Measurements from ENCODE around the gene DPPA3.

The DPPA3 gene

GRCh38 chr12:7756993-7757392 lies 45.8 kb downstream of the DPPA3 start:
- TF ChIP-seq CTCF (IDR thresholded peaks at IDR 0.05), result no peak

GRCh38 chr12:7758766-7759140 lies 47.5 kb downstream of the DPPA3 start:
- Histone ChIP-seq H3K9ac (no peak overlapping the region), H2AFZ (no peak overlapping the region), H3K4me1 (no peaks in the 10 kb centered on the region), H3K9me3 (ENCODE audit: control insufficient read depth, low read length) (no peaks in the 10 kb centered on the region), H3K4me2 (ENCODE audit: low read length) (no peak overlapping the region), H3K27ac (no peak overlapping the region), H3K36me3 (ENCODE audit: control insufficient read depth, insufficient read depth, low read length) (no peaks in the 10 kb centered on the region), H3K79me2 (no peaks in the 10 kb centered on the region), H3K4me3 (ENCODE audit: low read depth, low read length) (no peak overlapping the region), H3K27me3 (ENCODE audit: control insufficient read depth, insufficient read depth, low read length) (no peaks in the 10 kb centered on the region)
- TF ChIP-seq CTCF (IDR thresholded peaks at IDR 0.05), result no peak

More at GRCh38 chr12:7756993-7757392, 45.8 kb downstream of the DPPA3 start:
- no peaks in the 10 kb centered on the region for H3K9me3 ChIP-seq (ENCODE audit: control insufficient read depth, low read length)
- H3K4me2 ChIP-seq (ENCODE audit: low read length), result no peak overlapping the region
- no peaks in the 10 kb centered on the region for H3K36me3 ChIP-seq (ENCODE audit: control insufficient read depth, insufficient read depth, low read length)
- no peak overlapping the region for H3K27ac ChIP-seq
- no peaks in the 10 kb centered on the region for H3K79me2 ChIP-seq
- no peaks in the 10 kb centered on the region for H3K27me3 ChIP-seq (ENCODE audit: control insufficient read depth, insufficient read depth, low read length)
- no peak overlapping the region for H2AFZ ChIP-seq
- no peak overlapping the region for H3K9ac ChIP-seq
- H3K4me1 ChIP-seq, result no peaks in the 10 kb centered on the region
- H3K4me3 ChIP-seq (ENCODE audit: low read depth, low read length), result no peak overlapping the region
